Measurements from ENCODE around the gene DENND1B. TPM values are rescaled to one million over a fixed set of nuclear protein-coding genes. Genes with fewer than 3 reads are reported as not detected.

DENND1B gene
- total and polyA plus RNA-seq, 2 donors (not counting 1 experiment from before 2014, with no cell fraction given), result 4.3 to 25.4 TPM

DNA sequence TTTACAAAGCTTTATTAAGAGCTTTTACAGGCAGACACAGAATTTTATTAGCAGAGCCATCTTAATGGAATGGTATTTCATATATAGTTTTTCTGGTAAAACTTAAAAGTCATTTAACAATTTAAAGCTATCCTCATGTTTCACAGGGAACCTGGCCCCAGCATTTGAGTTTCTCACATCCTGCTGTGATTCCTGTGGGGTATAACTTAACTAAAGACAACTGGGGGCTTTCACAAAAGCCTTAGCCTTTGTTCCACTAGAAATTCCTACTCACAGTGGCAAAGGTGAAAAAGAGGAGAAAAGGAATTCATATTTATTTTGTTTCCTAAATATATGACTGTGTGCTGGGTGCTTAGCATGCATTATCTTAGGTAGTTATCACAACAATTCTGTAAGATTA, 233.9 kb downstream of the DENND1B start:
- ATAC-seq (ENCODE audit: low read depth) (no peak), DNase-seq (no peak)
- Mint-ChIP-seq H3K27ac (no peak overlapping the region), H3K9me3 (ENCODE audit: insufficient read depth) (no peaks in the 10 kb centered on the region), H3K27me3 (no peaks in the 10 kb centered on the region), H3K4me3 (no peak overlapping the region), H3K4me1 (no peaks in the 10 kb centered on the region)
- H3K4me2 ChIP-seq (replicated peaks; ENCODE audit: low read depth, low read length, poor library complexity, severe bottlenecking), result no peak overlapping the region
- H3K9me3 ChIP-seq (ENCODE audit: control extremely low read depth in 1 of 3, control insufficient read depth in 2 of 3, insufficient read depth in 1 of 3, low read length in 2 of 3), result no peaks in the 10 kb centered on the region
- H4K20me1 ChIP-seq (ENCODE audit: control insufficient read depth, insufficient read depth, low read length, poor library complexity, severe bottlenecking), result no peaks in the 10 kb centered on the region
- no peak overlapping the region for H3K9ac ChIP-seq (ENCODE audit: low read length)
- no peak overlapping the region for H3K4me3 ChIP-seq (ENCODE audit: control extremely low read depth in 1 of 5, extremely low read depth in 1 of 5, insufficient read depth in 1 of 5, low read depth in 2 of 5, low read length in 4 of 5)
- no peaks in the 10 kb centered on the region for H3K4me1 ChIP-seq (ENCODE audit: control insufficient read depth in 2 of 2, insufficient read depth in 2 of 2, low read length in 2 of 2)
- TF ChIP-seq, protein P1, sequence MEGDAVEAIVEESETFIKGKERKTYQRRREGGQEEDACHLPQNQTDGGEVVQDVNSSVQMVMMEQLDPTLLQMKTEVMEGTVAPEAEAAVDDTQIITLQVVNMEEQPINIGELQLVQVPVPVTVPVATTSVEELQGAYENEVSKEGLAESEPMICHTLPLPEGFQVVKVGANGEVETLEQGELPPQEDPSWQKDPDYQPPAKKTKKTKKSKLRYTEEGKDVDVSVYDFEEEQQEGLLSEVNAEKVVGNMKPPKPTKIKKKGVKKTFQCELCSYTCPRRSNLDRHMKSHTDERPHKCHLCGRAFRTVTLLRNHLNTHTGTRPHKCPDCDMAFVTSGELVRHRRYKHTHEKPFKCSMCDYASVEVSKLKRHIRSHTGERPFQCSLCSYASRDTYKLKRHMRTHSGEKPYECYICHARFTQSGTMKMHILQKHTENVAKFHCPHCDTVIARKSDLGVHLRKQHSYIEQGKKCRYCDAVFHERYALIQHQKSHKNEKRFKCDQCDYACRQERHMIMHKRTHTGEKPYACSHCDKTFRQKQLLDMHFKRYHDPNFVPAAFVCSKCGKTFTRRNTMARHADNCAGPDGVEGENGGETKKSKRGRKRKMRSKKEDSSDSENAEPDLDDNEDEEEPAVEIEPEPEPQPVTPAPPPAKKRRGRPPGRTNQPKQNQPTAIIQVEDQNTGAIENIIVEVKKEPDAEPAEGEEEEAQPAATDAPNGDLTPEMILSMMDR (IDR thresholded peaks at IDR 0.05), result no peak
- no peak for TF ChIP-seq EZH2 (IDR thresholded peaks at IDR 0.05; ENCODE audit: borderline replicate concordance, insufficient read depth, low read depth, low read length, poor library complexity, severe bottlenecking)
- no peak overlapping the region for H2AFZ ChIP-seq (ENCODE audit: insufficient read depth, low read depth, low read length, poor library complexity, severe bottlenecking)
- intact Hi-C loops (cut with micrococcal nuclease), result no loop called here
- ChIA-PET POLR2A (no interaction called here), CTCF (interaction anchor here (0.8 to 1.4 kb wide), 2 partner anchors 12 to 383 kb away, joined by 3 read pairs; no protein-coding TSS in a partner anchor)
- no peaks in the 10 kb centered on the region for H3K36me3 ChIP-seq (replicated peaks in 1 of 2; ENCODE audit: control extremely low read depth in 1 of 2, control insufficient read depth in 1 of 2, extremely low read depth in 1 of 2, insufficient read depth in 2 of 2, low read length in 1 of 2)
- no peaks in the 10 kb centered on the region for H3K27me3 ChIP-seq (replicated peaks in 1 of 4; ENCODE audit: control extremely low read depth in 1 of 4, control insufficient read depth in 3 of 4, insufficient read depth in 4 of 4, low read length in 3 of 4)
- no peak overlapping the region for H3K27ac ChIP-seq (ENCODE audit: low read length in 2 of 2)
- no peaks in the 10 kb centered on the region for H3K79me2 ChIP-seq (ENCODE audit: control insufficient read depth, insufficient read depth, low read length)

DNA sequence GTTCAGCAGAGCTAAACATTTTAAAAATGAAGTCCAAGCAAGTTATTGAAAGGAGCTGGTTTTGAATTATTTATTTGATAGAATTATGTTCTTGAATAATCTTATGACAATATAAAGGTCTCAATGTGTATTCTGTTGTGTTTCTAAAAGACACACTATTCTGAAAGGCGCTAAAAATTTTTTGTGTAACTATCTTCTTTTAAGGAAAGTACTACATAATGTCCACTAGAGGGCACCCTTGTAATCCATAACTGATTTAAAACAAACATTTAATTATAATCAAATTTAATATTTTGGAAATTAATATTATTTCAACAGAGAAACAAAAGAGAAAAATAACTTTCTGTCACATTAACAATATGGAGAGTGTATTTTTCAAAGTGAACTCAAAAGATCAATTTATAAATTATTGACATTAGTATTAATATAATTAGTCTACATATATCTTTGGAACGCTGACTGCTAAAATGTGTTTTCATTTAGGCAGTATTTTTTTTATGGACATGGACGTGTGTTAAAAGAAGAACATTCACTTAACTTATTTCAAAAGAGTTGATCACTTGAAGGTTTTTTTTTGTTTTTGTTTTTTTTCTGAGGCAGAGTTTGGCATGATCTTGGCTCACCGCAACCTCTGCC, 248.4 kb downstream of the DENND1B start:
- no peak for ATAC-seq (ENCODE audit: low read depth)
- no CpG with 5 or more reads among the region's 4 CpGs for WGBS (ENCODE audit: insufficient coverage)
- no peak overlapping the region for H3K27ac Mint-ChIP-seq
- Histone ChIP-seq H3K27me3 (replicated peaks in 1 of 4; ENCODE audit: control extremely low read depth in 1 of 4, control insufficient read depth in 3 of 4, insufficient read depth in 4 of 4, low read length in 3 of 4) (no peaks in the 10 kb centered on the region), H3K36me3 (replicated peaks in 1 of 2; ENCODE audit: control extremely low read depth in 1 of 2, control insufficient read depth in 1 of 2, extremely low read depth in 1 of 2, insufficient read depth in 2 of 2, low read length in 1 of 2) (no peaks in the 10 kb centered on the region), H3K4me3 (ENCODE audit: control extremely low read depth in 1 of 5, extremely low read depth in 1 of 5, insufficient read depth in 1 of 5, low read depth in 2 of 5, low read length in 4 of 5) (no peak overlapping the region), H2AFZ (ENCODE audit: insufficient read depth, low read depth, low read length, poor library complexity, severe bottlenecking) (no peak overlapping the region), H3K27ac (ENCODE audit: low read length in 2 of 2) (no peak overlapping the region), H3K9ac (ENCODE audit: low read length) (no peak overlapping the region), H3K79me2 (ENCODE audit: control insufficient read depth, insufficient read depth, low read length) (no peaks in the 10 kb centered on the region), H3K4me2 (replicated peaks; ENCODE audit: low read depth, low read length, poor library complexity, severe bottlenecking) (no peak overlapping the region), H3K4me1 (ENCODE audit: control insufficient read depth in 2 of 2, insufficient read depth in 2 of 2, low read length in 2 of 2) (no peaks in the 10 kb centered on the region), H4K20me1 (ENCODE audit: control insufficient read depth, insufficient read depth, low read length, poor library complexity, severe bottlenecking) (no peaks in the 10 kb centered on the region), H3K9me3 (ENCODE audit: control extremely low read depth in 1 of 3, control insufficient read depth in 2 of 3, insufficient read depth in 1 of 3, low read length in 2 of 3) (no peaks in the 10 kb centered on the region)
- peak; percentile 48 for DNase-seq
- POLR2A ChIA-PET, result no interaction called here
- H3K9me3 Mint-ChIP-seq (ENCODE audit: insufficient read depth), result no peaks in the 10 kb centered on the region
- no peak overlapping the region for H3K4me3 Mint-ChIP-seq
- H3K27me3 Mint-ChIP-seq, result no peaks in the 10 kb centered on the region
- CTCF ChIA-PET, result interaction anchor here (0.9 to 2.6 kb wide), 15 partner anchors 9 to 940 kb away, joined by 3 to 31 read pairs (median 6); partner anchors contain the start of gene LHX9
- H3K4me1 Mint-ChIP-seq, result no peaks in the 10 kb centered on the region
- intact Hi-C loops (cut with micrococcal nuclease), result loop anchor here (1.0 to 5.0 kb wide), 3 partner anchors 341 to 397 kb away; no protein-coding TSS in a partner anchor
- TF ChIP-seq, protein P1 (IDR thresholded peaks at IDR 0.05), result peak; percentile 87
- no peak for TF ChIP-seq EZH2 (IDR thresholded peaks at IDR 0.05; ENCODE audit: borderline replicate concordance, insufficient read depth, low read depth, low read length, poor library complexity, severe bottlenecking)
